ENCODE data around the gene WDR37.

The WDR37 gene

GRCh38 chr10:1130226-1130625 lies 74.0 kb downstream of the WDR37 start:
- no peak for DNase-seq

GRCh38 chr10:1130995-1131790 lies 75.0 kb downstream of the WDR37 start:
- no peak for DNase-seq

DNA sequence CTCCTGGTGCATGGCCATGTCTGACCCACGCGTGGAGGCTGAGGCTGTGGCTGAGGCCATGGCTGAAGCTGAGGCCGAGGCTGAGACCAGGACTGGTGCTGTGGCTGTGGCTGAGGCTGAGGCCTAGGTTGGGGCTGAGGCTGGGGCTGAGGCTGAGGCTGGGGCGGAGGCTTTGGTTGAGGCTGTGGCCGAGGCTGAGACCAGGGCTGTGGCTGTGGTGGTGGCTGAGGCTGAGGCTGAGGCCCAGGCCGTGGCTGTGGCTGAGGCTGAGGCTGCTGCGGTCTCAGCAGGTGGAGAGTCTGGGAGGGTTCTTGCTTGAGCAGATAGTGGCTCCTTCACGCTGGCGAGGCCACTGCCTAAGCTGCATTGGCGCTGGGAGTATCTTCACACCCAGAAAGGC lies 76.4 kb downstream of the WDR37 start:
- no peak for DNase-seq

- no peak for DNase-seq
Measured at GRCh38 chr10:1133495-1134045, 77.4 kb downstream of the WDR37 start.

DNA sequence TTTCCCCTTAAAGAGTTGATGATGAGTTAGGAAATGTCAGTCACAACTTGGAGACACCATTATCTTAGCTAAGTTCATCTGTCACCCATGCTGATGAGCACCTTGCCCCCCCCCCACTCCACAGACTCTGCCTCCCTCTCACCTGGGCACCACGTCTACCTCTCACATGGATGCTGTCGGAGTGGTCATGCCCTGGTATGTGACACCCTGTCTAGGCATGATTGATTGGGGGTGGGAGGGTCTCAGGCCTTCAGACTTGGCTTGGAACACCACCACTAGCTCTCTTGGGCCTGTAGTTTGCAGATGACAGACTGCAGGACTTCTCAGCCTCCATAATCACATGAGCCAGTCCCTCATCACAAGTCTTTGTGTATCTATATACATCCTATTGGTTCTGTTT lies 78.0 kb downstream of the WDR37 start:
- DNase-seq, result no peak

DNA sequence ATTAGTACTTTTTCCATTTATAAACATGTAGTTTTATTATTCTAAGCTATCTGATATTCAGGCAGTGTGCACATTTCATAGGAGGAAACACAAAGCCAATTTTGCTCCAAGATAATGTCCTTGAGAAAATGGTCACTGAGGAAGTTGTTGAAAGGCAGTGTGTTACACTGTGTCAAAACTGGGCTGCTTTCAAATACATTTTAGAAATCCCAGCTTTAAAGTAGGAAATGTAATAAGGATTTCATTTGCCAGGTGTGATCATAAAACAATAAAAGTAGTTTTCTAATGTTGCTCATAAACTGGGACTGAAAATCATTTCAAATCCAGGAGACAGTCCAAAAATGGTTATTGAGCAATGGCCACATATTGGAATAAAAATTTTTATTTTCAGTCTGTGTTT lies 80.1 kb downstream of the WDR37 start:
- no peak for DNase-seq

DNA sequence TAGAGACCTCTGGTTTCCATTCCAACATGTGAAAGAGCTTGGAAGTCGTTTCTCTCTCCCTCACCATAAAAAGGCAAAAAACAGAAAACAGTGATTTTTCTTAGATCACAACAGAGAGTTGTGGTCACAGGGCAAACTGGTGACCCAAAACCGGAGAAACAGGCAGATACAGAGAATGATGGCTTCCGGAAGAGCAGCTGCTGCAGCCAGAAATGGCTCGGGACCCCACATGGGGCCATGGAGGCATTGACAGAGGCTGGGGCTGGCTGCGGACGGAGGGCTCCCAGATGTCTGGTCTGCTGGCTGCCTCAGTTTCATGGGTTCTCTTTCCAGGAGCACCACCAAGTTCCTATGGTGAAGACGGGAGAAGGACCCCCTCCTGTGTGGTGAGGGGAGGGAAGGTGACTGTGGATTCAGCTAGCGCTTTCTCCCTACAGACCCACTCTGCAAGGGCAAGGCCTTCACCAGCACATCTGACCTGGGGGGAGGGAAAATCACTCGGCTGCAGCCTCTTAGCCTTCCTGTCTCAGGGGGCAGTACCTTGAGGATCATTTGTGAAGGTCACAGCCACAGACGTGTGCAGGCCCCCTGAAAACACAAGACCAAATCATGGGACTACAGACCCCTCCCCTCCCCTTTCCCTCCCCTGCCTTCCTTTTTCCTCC lies 81.4 kb downstream of the WDR37 start:
- DNase-seq, result no peak

- no peak for DNase-seq
Measured at GRCh38 chr10:1138529-1138928, 82.3 kb downstream of the WDR37 start.

DNA sequence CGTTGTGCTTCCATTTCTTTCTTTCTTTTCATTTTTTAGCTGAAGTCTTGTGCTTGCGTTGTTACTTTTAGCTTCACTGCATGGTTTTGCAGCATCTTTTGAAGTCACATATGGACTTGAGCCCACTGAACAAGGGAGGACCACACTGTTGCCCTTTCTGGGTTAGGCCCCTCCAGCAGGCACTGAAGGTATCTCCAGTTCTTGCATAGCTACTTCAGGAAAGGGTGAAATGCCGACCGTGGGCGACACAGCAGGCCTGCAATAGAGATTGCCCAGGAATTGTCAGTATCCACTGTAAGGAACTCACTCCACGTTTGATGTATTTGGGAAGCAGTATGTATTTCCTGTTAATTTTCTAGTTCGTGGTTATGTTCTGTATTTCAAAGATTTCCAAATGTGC lies 85.1 kb downstream of the WDR37 start:
- DNase-seq, result no peak

DNA sequence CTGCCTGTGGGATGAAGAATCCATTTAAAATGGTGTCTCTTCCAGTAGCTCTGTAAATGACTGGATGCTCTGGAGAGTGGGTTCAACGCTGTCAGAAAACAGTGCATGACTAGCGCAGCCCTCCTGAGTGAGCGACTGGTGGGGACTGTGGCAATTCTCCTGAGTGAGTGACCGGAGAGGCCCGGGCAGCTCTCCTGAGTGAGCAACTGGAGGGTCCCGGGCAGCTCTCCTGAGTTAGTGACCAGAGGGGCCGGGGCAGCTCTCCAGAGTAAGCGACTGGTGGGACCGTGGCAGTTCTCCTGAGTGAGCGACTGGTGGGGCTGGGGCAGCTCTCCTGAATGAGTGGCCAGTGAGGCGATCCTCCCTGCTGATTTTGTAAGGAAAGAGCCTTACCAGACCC lies 85.5 kb downstream of the WDR37 start:
- no peak for DNase-seq

DNA sequence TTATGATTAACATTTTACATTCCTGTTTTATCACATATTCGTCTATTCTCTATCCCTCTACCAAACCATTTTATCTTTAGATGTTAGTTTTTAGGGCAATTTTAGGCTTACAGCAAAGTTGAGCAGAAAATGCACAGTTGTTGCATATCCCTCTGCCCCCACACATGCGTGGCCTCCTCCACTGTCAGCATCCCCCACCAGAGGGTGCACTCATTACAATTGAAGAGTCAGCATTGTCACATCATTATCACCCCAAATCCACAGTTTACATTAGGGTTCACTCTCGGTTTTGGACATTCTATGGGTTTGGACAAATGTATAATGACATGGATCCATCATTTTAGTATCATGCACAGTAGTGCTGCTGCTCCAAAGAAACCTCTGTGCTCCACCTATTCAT lies 86.4 kb downstream of the WDR37 start:
- DNase-seq, result no peak

GRCh38 chr10:1147810-1148209 lies 91.6 kb downstream of the WDR37 start:
- DNase-seq, result no peak

GRCh38 chr10:1148855-1149605 lies 92.8 kb downstream of the WDR37 start:
- no peak for DNase-seq

GRCh38 chr10:1149793-1150637 lies 93.8 kb downstream of the WDR37 start:
- no peak for DNase-seq

GRCh38 chr10:1150638-1150955 lies 94.4 kb downstream of the WDR37 start:
- no peak for DNase-seq

- no peak for DNase-seq
Measured at GRCh38 chr10:1151076-1152033, 95.2 kb downstream of the WDR37 start.

- DNase-seq, result no peak
Measured at GRCh38 chr10:1152386-1153250, 96.4 kb downstream of the WDR37 start.

DNA sequence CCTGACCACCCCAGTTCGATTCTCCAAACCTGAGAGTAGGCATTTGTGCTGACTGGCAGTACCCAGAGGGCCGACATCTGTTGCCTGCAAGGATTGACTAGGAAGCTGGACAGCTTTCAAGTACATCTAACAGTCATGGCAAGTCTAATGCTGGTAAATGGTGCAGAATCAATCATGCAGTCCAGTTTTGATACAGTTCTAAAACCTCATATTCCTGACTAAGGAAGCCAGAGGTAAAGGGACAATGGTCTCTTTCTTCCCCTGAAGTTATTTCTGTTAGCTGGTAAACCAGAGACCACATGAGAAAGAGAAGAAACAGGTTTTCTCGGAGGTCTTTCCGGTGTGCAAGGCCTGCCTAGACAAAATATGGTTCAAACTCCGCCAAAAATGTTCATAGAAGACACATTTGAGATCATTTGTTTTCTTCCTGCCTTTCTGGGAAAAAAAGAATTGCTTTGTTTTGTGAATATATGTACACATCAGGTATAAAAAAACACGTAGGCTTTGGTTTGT lies 97.1 kb downstream of the WDR37 start:
- DNase-seq, result no peak

DNA sequence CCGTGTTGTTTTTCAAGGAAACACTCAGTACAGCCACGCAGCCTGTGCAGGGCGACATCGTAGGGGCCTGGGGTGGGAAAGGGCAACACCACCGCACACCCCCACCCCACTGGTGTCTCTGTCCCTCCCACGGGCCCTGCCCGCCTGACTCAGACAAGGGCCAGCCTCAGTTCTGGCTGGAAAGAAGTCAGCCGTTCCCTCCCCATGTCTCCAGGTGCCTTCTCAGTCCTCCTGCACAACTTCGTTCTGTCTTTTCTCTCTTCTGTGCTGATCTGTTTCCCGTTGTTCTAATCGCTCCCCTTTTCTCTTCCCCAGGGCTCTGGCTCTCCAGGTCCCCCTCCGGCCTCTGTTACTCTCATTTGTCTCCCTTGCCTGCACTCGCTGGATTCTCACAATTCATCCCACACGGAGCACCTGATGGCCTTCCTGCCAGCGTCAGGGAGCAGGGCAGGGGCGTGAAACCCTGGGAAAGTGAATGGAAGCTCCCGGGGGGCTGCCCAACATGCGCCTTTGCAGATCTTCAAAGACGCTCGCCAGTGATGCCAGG lies 97.7 kb downstream of the WDR37 start:
- no peak for DNase-seq
